ENCODE data around the gene PACSIN2.

The PACSIN2 gene

DNA sequence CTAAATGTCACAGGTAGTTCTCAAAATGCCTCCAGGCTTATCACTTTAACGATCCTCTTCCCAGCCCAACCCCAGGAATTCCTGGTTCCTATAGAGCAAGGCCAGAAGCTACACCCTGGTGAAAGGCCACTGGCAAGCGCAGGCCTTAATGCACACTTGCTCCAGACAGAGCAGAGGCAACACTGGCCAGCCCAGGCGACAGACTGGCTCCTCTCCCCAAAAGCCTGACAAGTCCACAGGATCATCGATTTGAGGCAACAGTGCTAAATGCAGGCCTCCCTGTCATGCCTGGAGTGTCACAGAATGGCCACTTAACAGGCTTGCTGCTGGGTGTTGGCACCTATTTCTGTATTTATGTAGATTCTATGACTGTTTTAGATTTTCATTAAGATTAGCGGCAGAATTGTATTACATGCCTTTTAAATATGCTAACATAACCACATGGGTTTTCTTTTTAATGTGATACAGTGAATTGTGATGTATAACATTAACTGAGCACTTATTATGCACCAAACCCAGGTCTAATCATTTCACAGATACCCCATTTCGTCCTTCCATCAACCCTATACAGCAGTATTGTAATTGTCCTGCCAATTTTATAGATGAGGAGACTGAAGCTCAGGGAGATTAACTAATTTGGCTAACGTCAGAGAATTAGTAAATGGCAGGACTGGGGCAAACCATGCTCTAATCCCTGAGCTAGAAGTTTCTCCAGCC lies 38.6 kb downstream of the PACSIN2 start:
- H3F3A ChIP-seq (ENCODE audit: insufficient read depth, low read length), result no peaks in the 10 kb centered on the region
- H3K27ac ChIP-seq (ENCODE audit: low read length), result no peak overlapping the region
- H3K4me3 ChIP-seq (ENCODE audit: low read length), result no peak overlapping the region
- TF ChIP-seq EZH2 (optimal IDR thresholded peaks at IDR 0.05; ENCODE audit: low read depth, low read length) (no peak), CTCF (IDR thresholded peaks at IDR 0.05; ENCODE audit: low read length) (no peak), EZH2phosphoT487 (IDR thresholded peaks at IDR 0.05; ENCODE audit: low read length) (no peak)
- H3K4me2 ChIP-seq (ENCODE audit: low read depth, low read length), result no peak overlapping the region
- no peaks in the 10 kb centered on the region for H3K4me1 ChIP-seq (ENCODE audit: low read length)
- H3K9ac ChIP-seq (ENCODE audit: low read length), result no peak overlapping the region
- no peak overlapping the region for H2AFZ ChIP-seq (ENCODE audit: low read length)
- H3K9me3 ChIP-seq (replicated peaks; ENCODE audit: insufficient read depth, low read length), result no peaks in the 10 kb centered on the region
- H4K20me1 ChIP-seq (ENCODE audit: insufficient read depth, low read length), result no peaks in the 10 kb centered on the region
- DNase-seq, result no peak
- H3K36me3 ChIP-seq (replicated peaks; ENCODE audit: insufficient read depth, low read length), result no peaks in the 10 kb centered on the region
- no peaks in the 10 kb centered on the region for H3K9me2 ChIP-seq (replicated peaks; ENCODE audit: insufficient read depth, low read length)
- H3K27me3 ChIP-seq (replicated peaks; ENCODE audit: insufficient read depth, low read length), result no peaks in the 10 kb centered on the region
- H3K79me2 ChIP-seq (ENCODE audit: low read length), result 0 out of 2 replicates have a peak, but pooled peaks cover 10% of the 10 kb centered on the region

DNA sequence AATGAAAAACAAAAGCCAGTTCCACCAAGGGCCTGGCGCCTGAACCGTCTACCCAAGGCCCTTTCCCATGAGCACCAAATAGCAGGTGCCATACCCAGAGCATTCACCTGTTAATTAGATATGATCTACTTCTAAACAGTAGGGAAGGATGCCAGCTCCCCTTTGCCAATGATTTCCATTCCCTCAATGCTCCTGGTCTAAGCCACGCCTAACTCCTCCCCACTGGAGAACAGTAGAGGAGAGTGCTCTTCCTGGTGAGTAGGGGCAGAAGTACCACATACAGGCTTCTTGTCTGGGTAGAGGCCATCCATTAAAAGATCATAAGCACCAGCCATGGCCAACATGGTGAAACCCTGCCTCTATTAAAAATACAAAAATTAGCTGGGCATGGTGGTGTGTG lies 40.7 kb downstream of the PACSIN2 start:
- H3K4me2 ChIP-seq (ENCODE audit: low read depth, low read length), result no peak overlapping the region
- H3K4me1 ChIP-seq (ENCODE audit: low read length), result no peaks in the 10 kb centered on the region
- DNase-seq, result no peak
- no peaks in the 10 kb centered on the region for H3F3A ChIP-seq (ENCODE audit: insufficient read depth, low read length)
- H3K9me3 ChIP-seq (replicated peaks; ENCODE audit: insufficient read depth, low read length), result no peaks in the 10 kb centered on the region
- no peak overlapping the region for H2AFZ ChIP-seq (ENCODE audit: low read length)
- H3K27ac ChIP-seq (ENCODE audit: low read length), result no peak overlapping the region
- H3K9ac ChIP-seq (ENCODE audit: low read length), result no peak overlapping the region
- H3K27me3 ChIP-seq (replicated peaks; ENCODE audit: insufficient read depth, low read length), result no peaks in the 10 kb centered on the region
- TF ChIP-seq EZH2 (optimal IDR thresholded peaks at IDR 0.05; ENCODE audit: low read depth, low read length) (no peak), CTCF (IDR thresholded peaks at IDR 0.05; ENCODE audit: low read length) (no peak), EZH2phosphoT487 (IDR thresholded peaks at IDR 0.05; ENCODE audit: low read length) (no peak)
- no peaks in the 10 kb centered on the region for H3K36me3 ChIP-seq (replicated peaks; ENCODE audit: insufficient read depth, low read length)
- H3K79me2 ChIP-seq (ENCODE audit: low read length), result 0 out of 2 replicates have a peak, but pooled peaks cover 10% of the 10 kb centered on the region
- H3K4me3 ChIP-seq (ENCODE audit: low read length), result no peak overlapping the region
- no peaks in the 10 kb centered on the region for H3K9me2 ChIP-seq (replicated peaks; ENCODE audit: insufficient read depth, low read length)
- no peaks in the 10 kb centered on the region for H4K20me1 ChIP-seq (ENCODE audit: insufficient read depth, low read length)

DNA sequence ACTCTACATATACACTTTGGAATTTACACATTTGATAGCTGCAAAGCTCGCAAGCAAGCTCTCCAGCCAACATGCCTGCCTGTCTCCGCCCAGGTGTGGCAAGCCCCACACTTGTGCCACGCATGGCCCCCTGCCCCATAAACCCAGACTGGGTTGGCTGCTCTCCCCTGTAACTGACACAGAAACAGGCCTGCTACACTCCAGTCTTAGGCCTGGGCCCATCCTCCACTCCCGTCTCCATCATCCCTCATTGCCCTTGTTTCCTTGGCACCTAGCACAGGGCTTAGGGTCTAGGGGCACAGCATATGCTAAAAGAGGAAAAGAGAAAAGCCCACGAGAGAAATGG lies 41.4 kb downstream of the PACSIN2 start:
- DNase-seq, result no peak
- Histone ChIP-seq H3K4me3 (ENCODE audit: low read length) (no peak overlapping the region), H3K4me1 (ENCODE audit: low read length) (no peaks in the 10 kb centered on the region), H4K20me1 (ENCODE audit: insufficient read depth, low read length) (no peaks in the 10 kb centered on the region), H3K79me2 (ENCODE audit: low read length) (0 out of 2 replicates have a peak, but pooled peaks cover 10% of the 10 kb centered on the region), H3K9me2 (replicated peaks; ENCODE audit: insufficient read depth, low read length) (no peaks in the 10 kb centered on the region), H3K4me2 (ENCODE audit: low read depth, low read length) (no peak overlapping the region), H2AFZ (ENCODE audit: low read length) (no peak overlapping the region), H3K27me3 (replicated peaks; ENCODE audit: insufficient read depth, low read length) (no peaks in the 10 kb centered on the region), H3K9me3 (replicated peaks; ENCODE audit: insufficient read depth, low read length) (no peaks in the 10 kb centered on the region), H3K36me3 (replicated peaks; ENCODE audit: insufficient read depth, low read length) (no peaks in the 10 kb centered on the region), H3K27ac (ENCODE audit: low read length) (no peak overlapping the region), H3K9ac (ENCODE audit: low read length) (no peak overlapping the region), H3F3A (ENCODE audit: insufficient read depth, low read length) (no peaks in the 10 kb centered on the region)
- no peak for TF ChIP-seq EZH2phosphoT487 (IDR thresholded peaks at IDR 0.05; ENCODE audit: low read length)
- TF ChIP-seq EZH2 (optimal IDR thresholded peaks at IDR 0.05; ENCODE audit: low read depth, low read length), result no peak
- TF ChIP-seq CTCF (IDR thresholded peaks at IDR 0.05; ENCODE audit: low read length), result no peak

All from MM.1S (cell line).